ENCODE results near the gene SSBP3.
"Not testable (repeated sequence)": the region's sequence is repeated elsewhere in the genome, so short reads cannot be mapped to it uniquely, and the experiment has no call there.

SSBP3 gene

GRCh38 chr1:54347955-54348699, 58.1 kb downstream of the SSBP3 start:
- no peak for DNase-seq

DNA sequence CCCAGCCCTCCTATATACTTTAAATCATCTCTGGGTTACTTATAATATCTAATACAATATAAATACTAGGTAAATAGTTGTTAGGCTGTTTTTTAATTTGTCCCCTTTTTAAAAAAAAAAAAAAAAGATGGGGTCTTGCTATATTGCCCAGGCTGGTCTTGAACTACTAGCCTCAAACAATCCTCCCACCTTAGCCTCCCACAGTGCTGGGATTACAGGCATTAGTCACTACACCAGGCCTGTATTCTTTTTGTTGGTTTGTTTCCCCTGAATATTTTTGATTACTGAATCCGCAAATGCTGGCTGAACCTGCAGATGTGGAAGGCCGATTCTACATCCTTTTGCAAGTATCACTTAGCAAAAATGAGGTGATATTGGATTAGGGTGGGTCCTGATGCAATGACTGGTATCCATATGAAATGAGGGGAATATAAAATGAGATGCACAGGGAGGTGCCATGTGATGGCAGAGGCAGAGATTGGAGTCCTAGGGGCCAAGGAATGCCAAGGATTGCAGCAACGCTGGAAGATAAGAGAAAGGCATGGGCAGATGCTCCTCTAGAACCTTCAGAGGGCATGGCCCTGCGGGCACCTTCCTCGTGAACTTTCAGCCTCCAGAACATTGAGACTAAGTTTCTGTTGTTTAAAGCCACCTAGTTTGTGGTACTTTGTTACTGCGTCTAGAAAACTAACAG, 58.8 kb downstream of the SSBP3 start:
- DNase-seq, result no peak

- not testable (repeated sequence) for DNase-seq
Observed at GRCh38 chr1:54345548-54345947, 60.6 kb downstream of the SSBP3 start.

DNA sequence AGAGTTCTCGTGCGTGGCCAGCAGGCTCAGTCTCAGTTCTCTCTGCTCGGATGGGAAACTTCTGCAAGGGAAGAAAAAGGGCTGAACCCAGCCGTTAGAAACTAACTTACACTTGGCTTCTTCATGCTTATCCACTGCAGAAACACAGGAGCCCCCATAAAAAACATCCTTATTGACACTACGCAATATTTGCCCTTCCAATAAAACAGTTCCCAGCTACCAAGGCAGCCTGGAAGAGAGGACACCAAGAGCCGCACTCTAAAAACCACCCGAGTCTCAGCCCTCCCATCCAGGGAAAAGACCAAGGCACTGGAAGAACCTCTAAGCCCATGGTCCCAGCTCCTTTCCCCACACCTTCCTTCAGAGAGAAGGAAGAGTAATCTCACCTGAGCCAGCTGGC, 61.1 kb downstream of the SSBP3 start:
- DNase-seq, result no peak

DNA sequence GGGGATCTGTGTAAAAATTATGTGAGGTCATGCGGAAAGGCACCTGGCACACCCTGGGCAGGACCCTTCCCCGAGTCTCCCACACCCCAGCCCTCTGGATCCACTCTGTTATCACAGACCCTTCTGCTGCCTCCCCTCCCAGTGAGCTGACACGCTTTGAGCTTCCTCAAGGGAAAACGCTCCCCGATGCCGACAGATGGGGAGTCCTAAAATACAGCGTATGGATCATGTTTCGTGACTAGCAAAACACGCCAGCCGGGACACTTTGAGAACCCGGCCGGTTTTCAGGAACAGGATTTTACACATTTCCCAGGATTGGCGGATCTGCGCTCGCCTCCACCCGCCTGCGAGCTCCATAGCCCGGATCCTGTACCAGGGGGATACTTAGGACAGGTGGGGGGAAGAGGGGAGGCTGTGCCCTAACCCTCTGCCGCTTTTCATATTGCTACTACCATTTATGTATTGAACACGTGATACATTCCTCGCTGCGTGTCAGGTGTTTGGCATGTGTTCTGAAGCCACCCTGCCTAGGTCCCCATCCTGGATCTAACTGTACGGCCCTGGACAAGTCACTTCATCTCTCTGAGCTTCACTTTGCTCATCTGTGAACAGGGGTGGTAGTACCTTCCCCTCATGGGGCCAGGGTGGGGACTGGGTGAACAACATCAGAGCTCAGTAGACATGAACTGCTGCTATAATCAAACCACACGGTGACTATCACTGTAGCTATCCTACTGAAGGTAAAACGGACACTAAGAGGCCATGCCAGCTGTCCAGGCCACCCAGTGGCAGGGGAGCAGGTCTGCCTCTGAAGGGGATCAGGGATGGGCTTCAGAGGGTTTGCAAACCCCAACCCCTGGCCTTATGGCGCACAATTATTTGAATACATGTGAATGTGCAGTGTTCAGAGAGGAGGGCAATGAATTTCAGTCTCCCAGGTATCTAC, 63.2 kb downstream of the SSBP3 start:
- no peak for DNase-seq

DNA sequence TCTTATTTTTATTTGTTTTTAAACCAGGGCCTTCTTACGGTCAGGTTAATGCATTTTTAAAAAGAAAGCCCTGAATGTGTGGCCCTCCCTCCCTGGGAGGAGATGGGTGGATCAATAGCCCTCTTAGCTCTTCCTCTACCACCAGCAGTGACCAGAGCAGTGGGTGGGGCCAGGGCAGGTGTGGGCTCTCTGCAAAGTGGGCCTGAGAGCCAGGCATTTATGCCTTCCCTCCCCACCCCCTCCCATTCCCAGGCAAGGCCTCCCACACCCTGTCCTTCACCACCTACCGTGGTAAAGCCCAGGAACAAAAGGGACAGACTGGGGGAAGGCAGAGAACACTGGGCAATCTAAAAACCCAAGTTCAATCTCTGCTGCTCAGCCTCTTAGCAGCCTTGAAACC, 63.9 kb downstream of the SSBP3 start:
- no peak for DNase-seq

DNA sequence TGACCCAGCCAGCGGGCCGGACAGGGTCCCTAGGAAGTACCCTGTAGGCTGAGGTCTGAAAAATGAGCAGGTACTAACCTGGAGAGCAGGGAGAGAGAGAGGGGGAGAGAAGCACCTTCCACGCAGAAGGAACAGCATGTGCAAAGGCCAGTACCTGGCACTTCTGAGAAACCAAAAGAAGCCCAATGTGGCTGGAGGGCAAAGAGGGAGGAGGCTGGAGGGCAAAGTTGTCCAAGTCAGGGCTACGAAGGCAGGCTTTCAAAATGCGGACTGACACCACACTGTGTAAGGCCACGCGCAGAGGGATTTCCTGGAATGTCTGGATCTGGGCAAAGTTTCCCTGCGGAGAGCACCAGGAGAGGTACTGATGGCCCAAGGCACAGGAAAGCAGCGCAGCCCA, 64.4 kb downstream of the SSBP3 start:
- no peak for DNase-seq

DNA sequence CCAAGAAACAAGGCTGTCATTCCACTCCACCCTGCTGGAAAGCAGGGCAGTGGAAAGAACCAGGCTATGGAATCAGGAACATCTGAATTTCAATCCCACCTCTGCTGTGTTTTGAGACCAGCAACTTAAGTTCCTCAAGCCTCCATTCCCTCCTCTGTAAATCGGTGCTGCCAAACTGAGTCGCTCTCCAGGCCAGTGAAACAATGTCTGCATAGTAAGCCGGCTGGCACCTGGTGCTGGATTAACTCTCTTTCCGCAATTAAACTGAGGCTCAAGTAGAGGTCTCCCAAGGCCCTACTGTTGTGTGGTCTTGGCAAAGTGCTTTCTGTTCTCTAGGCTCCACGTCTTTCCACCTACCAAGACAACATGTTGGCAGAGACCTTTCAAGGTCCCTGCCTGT, 65.3 kb downstream of the SSBP3 start:
- no peak for DNase-seq

DNA sequence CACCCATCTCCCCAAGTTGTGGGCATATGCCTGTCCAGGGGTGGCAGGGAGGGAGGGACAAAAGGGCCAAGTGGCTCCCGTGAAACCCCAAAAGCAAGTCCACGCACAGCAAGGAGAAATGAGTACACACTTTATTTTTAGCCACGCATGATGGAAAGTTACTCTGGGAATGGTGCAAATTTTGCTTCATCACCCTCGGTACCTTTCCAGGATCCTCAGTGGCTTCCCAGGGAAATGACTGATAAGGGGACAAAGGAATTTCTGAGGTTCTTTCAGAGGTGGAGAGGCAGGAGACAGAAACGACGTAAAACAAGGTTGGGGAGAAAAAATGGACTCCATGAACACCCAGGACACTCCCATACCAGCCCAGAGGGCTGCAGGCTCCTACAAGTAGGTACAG, 65.8 kb downstream of the SSBP3 start:
- no peak for DNase-seq

DNA sequence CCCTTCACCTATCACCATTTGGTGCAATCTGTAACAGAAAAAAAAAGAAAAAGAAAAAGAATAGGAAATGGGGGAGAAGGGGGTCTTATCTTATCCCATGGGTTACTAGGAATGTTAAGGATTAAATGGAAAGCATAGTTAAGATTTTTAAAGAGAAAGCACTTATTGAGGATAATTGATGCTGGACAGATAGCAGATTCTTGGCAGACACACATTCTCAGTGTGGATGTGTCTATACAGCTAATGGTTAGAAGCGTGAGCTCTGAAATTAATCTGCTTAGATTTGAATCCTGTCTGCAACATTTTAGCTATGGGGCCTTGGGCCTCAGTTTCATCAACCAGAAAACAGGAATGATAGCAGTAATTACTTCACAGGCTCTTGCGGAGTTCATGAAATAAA, 67.1 kb downstream of the SSBP3 start:
- no peak for DNase-seq

DNA sequence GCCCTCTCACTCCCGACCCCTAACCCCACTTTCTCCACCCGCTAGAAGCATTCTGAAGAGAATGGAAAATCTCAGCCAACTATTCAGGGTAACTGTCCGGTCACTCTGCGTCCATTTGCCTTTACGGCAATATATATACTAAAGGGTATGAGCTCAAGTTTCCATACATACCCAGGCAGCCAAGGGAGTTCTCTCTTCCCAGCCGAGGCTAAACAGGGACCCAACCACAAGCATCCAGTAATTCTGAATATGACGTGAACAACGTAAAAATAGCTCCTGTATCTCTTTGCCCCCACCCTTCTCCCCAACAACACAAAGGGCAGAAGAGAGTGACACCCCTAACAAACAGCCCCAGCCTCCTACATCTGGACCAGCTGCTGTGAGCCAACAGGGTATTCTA, 67.7 kb downstream of the SSBP3 start:
- DNase-seq, result no peak

- DNase-seq, result peak; percentile 13
Observed at GRCh38 chr1:54337928-54338327, 68.3 kb downstream of the SSBP3 start.

GRCh38 chr1:54337034-54337433, 69.2 kb downstream of the SSBP3 start:
- no peak for DNase-seq

DNA sequence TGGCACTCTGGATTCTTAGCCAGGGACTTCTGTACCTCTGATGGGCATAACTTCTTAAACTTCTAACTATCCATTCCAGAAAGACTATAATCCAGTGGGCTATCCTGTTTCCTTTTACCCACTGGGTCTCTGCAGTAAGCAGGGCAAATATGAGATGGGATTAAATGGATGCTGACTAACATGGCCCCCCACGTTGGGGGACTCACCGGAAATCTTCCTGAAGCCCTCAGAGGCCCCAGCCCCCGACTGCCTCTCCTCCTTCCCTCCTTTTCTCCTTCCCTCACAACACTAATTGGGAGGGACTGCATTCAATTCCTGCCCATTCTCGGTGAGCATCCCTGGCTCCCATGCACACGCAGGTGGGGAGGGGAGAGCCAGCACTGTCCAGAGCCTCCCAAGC, 70.1 kb downstream of the SSBP3 start:
- no peak for DNase-seq

DNA sequence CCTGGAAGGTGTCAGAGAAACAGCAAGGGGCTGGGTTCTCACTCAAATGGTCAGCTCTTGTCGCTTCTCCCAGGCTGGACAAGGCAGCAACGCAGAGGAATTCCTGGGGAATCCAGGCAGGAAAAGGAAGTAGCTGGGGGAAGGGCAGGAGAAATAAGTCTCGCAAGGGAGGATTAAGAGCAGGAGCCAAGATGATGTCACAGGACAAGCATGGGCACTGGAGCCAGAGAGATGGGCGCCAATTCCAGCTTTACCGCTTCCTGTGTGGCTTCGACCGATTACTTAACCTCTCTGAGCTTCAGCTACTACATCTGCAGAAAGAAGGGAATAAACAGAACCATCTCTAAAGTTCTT, 70.5 kb downstream of the SSBP3 start:
- peak; percentile 97 for DNase-seq

DNA sequence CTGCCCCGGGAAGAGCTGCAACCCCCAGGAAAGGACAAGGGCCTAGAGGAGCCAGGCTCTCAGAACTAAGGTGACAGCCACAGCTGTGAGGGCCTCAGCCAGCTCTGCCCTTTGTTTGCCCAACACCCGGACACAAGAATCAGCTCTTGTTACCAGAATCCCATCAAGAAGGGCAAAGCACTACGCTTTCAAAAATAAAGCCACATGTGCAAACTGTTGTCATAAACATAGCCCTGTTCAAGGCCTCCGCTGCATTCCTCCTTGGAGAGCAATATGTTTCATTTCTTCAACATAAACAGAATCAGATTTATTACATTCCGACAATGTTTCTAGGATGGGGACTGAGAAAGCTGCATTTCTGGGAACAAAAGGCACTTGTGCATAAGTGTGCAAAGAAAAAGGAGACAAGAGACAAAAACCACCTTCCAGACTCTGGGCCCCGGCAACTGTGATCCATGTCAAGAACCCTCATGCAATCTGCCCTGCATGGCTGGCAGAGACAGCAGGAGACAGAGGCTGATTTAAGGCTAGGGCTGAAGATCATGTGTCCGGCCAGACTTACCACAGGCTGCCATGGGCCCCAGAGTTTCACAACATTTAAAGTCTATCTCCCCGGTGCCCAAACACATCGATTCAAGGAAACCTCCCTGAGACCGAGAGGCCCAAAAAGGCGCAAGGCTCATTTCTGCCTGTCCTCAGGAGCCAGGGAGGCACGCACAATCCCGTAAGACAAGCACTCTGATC, 71.0 kb downstream of the SSBP3 start:
- DNase-seq, result peak; percentile 65

DNA sequence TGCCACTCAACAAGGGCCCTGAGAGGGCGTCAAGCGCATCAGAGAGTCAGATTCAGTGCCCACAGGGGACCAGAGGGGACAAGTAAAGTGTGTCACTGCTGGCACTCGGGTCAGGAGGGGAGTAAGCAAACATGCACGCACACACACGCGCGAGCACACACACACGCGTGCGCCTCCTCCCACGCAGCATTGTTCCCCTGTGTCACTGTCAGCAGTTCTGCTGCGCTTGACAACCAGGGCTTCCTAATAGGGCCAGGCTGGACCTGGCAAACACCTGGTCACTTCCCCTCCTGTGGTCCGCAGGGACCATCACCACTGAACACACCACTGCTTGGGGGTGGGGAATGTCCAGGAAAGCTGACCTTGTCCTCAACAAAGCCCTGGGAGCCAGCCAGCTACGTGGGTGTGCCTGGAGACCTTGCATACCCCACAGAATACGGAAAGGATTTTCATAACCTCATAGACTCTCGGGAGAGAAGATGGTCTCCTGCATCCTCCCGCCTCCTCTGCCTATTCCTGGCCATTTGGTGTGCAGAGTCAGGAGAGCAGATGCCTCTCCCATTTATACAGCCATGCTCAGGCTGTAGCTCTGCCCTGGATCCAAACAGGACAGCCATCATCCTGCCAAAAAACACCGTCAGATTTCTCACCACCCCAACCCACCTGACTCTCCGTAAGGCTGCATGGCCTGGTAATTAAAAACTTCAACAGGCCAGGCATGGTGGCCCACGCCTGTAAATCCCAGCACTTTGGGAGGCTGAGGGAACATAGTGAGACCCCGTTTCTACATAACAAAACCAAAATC, 73.2 kb downstream of the SSBP3 start:
- DNase-seq, result no peak

DNA sequence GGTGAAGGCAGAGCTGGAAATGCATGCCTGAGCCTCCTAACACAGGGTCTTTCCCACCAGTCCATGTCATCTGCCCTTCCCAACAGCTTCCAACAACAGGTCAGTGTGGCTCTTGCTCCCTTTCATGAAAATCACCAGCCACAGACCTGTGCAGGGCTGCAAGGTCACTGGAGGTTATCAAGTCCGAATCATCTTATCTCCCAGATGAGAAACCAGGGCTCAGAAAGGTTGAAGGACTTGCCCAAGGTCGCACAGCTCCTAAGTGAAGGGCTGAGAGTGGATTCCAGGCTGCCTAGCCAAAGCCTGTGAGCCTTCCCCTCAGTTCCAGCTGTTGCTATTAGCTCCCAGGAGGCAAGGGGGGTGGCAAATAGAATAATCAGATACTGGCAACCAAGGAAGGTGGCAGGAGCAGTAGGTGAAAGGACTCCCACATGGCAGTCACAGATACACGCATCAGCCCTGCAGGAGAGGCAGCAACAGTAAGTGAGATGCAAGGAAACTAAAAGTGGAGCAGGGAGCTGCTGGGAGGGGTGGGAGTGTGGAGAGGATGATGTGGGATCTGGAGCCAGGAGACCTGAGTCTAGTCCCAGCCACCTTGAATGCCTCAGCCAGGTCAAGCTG, 74.2 kb downstream of the SSBP3 start:
- DNase-seq, result no peak

- DNase-seq, result no peak
Observed at GRCh38 chr1:54331091-54331772, 75.0 kb downstream of the SSBP3 start.

- no peak for DNase-seq
Observed at GRCh38 chr1:54329312-54330003, 76.7 kb downstream of the SSBP3 start.

Measured in HCEC 1CT (cell line).